Measurements from ENCODE around the gene PITPNM1. TPM values are rescaled to one million over a fixed set of nuclear protein-coding genes. Genes with fewer than 3 reads are reported as not detected.

Gene PITPNM1
- total RNA-seq, 5 donors from 2014 or later (not counting 1 experiment from before 2014, with no cell fraction given), result 74.2 to 167 (median 149) TPM

GRCh38 chr11:67442504-67443404 is 62.4 kb downstream of the PITPNM1 start:
- H3K36me3 ChIP-seq (ENCODE audit: control insufficient read depth in 2 of 2, extremely low read depth in 1 of 2, insufficient read depth in 1 of 2, low read length in 1 of 2), result no peaks in the 10 kb centered on the region
- ATAC-seq (replicated peaks in 1 of 4) (no peak), DNase-seq (peak in 4 of 35 experiments; percentile 10 to 23 (median 18))
- no peaks in the 10 kb centered on the region for H3K27me3 Mint-ChIP-seq
- H3K9me3 Mint-ChIP-seq, result no peaks in the 10 kb centered on the region
- peak overlapping the region; percentile 52 to 99 (median 69) for H3K4me3 Mint-ChIP-seq
- H3K4me3 ChIP-seq (ENCODE audit: control insufficient read depth in 1 of 2, extremely low read depth in 1 of 2, low read length in 1 of 2), result no peak overlapping the region
- H3K9me3 ChIP-seq, result no peaks in the 10 kb centered on the region
- ChIA-PET POLR2A (interaction anchor here in 1 of 2 donors (0.6 kb wide), 1 partner anchor 41 kb away, joined by 3 read pairs; the partner anchor contains the start of gene PPP1CA), CTCF (interaction anchor here in 1 of 2 donors (0.6 kb wide), 1 partner anchor 11 kb away, joined by 3 read pairs; no protein-coding TSS in a partner anchor)
- H3K4me1 ChIP-seq (ENCODE audit: control insufficient read depth in 1 of 2, extremely low read depth in 1 of 2, insufficient read depth in 2 of 2, low read length in 2 of 2), result peaks cover 35 to 96% of the 10 kb centered on the region in 2 experiments
- H3K27me3 ChIP-seq (replicated peaks in 1 of 2; ENCODE audit: control insufficient read depth in 2 of 2, extremely low read depth in 1 of 2, insufficient read depth in 2 of 2, low read length in 1 of 2), result no peaks in the 10 kb centered on the region
- 59% methylated on average over 25 of the region's 45 CpGs for WGBS (ENCODE audit: insufficient coverage)
- peaks cover 83 to 88% (median 86%) of the 10 kb centered on the region in 3 donors for H3K4me1 Mint-ChIP-seq
- no peaks in the 10 kb centered on the region for H3K36me3 Mint-ChIP-seq
- H3K27ac Mint-ChIP-seq, result peak overlapping the region; percentile 87 to 92
- H3K27ac ChIP-seq (ENCODE audit: low read length), result peak overlapping the region; percentile 35

Other genes with a start within 250 kb of the PITPNM1 start
- gene GRK2, start 238.9 kb downstream of the PITPNM1 start, total RNA-seq, result 100 to 1,000 TPM; 267 to 394 (median 382) TPM
- gene ANKRD13D, start 216.1 kb downstream of the PITPNM1 start, total RNA-seq, result 100 to 1,000 TPM; 150 to 249 (median 237) TPM
- gene SSH3, start 201.8 kb downstream of the PITPNM1 start, total RNA-seq, result 10 to 100 TPM; 11.5 to 30.9 (median 26.7) TPM
- 100 to 1,000 TPM in 2 of 5 donors, 10 to 100 TPM in 3; 55.1 to 107 (median 98.0) TPM for gene POLD4, start 151.8 kb downstream of the PITPNM1 start, total RNA-seq
- gene CLCF1, start 131.8 kb downstream of the PITPNM1 start, total RNA-seq, result 1 to 10 TPM; 2.2 to 8.5 (median 4.1) TPM
- 10 to 100 TPM; 34.9 to 63.8 (median 56.2) TPM for gene RAD9A, start 113.4 kb downstream of the PITPNM1 start, total RNA-seq
- 100 to 1,000 TPM; 118 to 198 (median 186) TPM for gene PPP1CA, start 103.5 kb downstream of the PITPNM1 start, total RNA-seq
- 100 to 1,000 TPM; 288 to 449 (median 436) TPM for gene TBC1D10C, start 101.3 kb downstream of the PITPNM1 start, total RNA-seq
- gene CARNS1, start 89.7 kb downstream of the PITPNM1 start, total RNA-seq, result 10 to 100 TPM in 2 of 5 donors, 1 to 10 TPM in 3; 5.5 to 19.1 (median 9.8) TPM
- gene RPS6KB2, start 76.9 kb downstream of the PITPNM1 start, total RNA-seq, result 10 to 100 TPM; 60.3 to 88.0 (median 81.9) TPM
- gene PTPRCAP, start 67.7 kb downstream of the PITPNM1 start, total RNA-seq, result 100 to 1,000 TPM; 192 to 282 (median 256) TPM
- gene CORO1B, start 61.9 kb downstream of the PITPNM1 start, total RNA-seq, result 10 to 100 TPM; 23.0 to 39.4 (median 30.4) TPM
- gene GPR152, start 52.6 kb downstream of the PITPNM1 start, total RNA-seq, result under 1 TPM in 1 of 5 donors, not detected in 4; 0.19 TPM
- gene CABP4, start 50.0 kb downstream of the PITPNM1 start, total RNA-seq, result 10 to 100 TPM in 2 of 5 donors, 1 to 10 TPM in 3; 3.5 to 16.0 (median 5.6) TPM
- gene TMEM134, start 36.1 kb downstream of the PITPNM1 start, total RNA-seq, result 100 to 1,000 TPM in 3 of 5 donors, 10 to 100 TPM in 2; 59.9 to 113 (median 106) TPM
- gene AIP, start 22.3 kb downstream of the PITPNM1 start, total RNA-seq, result 100 to 1,000 TPM; 114 to 168 (median 154) TPM
- 10 to 100 TPM; 31.0 to 90.8 (median 79.9) TPM for gene CDK2AP2, start 2.8 kb upstream of the PITPNM1 start, total RNA-seq
- gene CABP2, start 18.1 kb upstream of the PITPNM1 start, total RNA-seq, result not detected
- 100 to 1,000 TPM in 3 of 5 donors, 10 to 100 TPM in 2; 68.3 to 200 (median 151) TPM for gene GSTP1, start 78.4 kb upstream of the PITPNM1 start, total RNA-seq
- 100 to 1,000 TPM; 199 to 250 (median 238) TPM for gene NDUFV1, start 101.6 kb upstream of the PITPNM1 start, total RNA-seq
- 1 to 10 TPM; 1.5 to 8.0 (median 4.5) TPM for gene NUDT8, start 124.6 kb upstream of the PITPNM1 start, total RNA-seq
- gene TBX10, start 134.4 kb upstream of the PITPNM1 start, total RNA-seq, result not detected
- gene ACY3, start 145.4 kb upstream of the PITPNM1 start, total RNA-seq, result 1 to 10 TPM in 1 of 5 donors, under 1 TPM in 2, not detected in 2; 0.54 to 1.0 (median 0.68) TPM
- not detected for gene ALDH3B2, start 169.3 kb upstream of the PITPNM1 start, total RNA-seq